OCI-LY1 (cell line): Measurements from ENCODE around the gene MARCOL.

Experiments used
- H2AFZ ChIP-seq: fragments of 200-600 bp; sonication (generic), shearing (Covaris generic); 2 replicates; pipeline ENCODE4 v1.6.0; 2014; ENCODE audit warnings: antibody characterized with exemption, mild to moderate bottlenecking, low read length
- H3F3A ChIP-seq: fragments of 200-600 bp; sonication (generic), shearing (Covaris generic); 2 replicates; pipeline ENCODE4 v1.6.0; 2014; ENCODE audit warnings: mild to moderate bottlenecking, antibody characterized with exemption, low read length, moderate library complexity; ENCODE audit not compliant: insufficient read depth
- H3K27ac ChIP-seq: fragments of 200-600 bp; sonication (generic); 2 replicates; pipeline ENCODE4 v1.5.1; 2014; ENCODE audit warnings: low read length, mixed run types, mild to moderate bottlenecking, low read depth; ENCODE audit not compliant: poor library complexity, severe bottlenecking
- H3K27me3 ChIP-seq: fragments of 200-600 bp; sonication (generic); 2 replicates; pipeline ENCODE4 v1.6.0; 2014; ENCODE audit warnings: antibody characterized with exemption, mild to moderate bottlenecking, low read length, moderate library complexity; ENCODE audit not compliant: insufficient read depth
- H3K36me3 ChIP-seq: fragments of 200-600 bp; sonication (generic); 2 replicates; pipeline ENCODE4 v1.6.1; 2014; ENCODE audit warnings: mild to moderate bottlenecking, antibody characterized with exemption, low read length, moderate library complexity, mixed read lengths; ENCODE audit not compliant: insufficient read depth
- H3K4me1 ChIP-seq: fragments of 200-600 bp; sonication (generic); 2 replicates; pipeline ENCODE4 v1.5.1; 2014; ENCODE audit warnings: mild to moderate bottlenecking, low read length, moderate library complexity; ENCODE audit not compliant: insufficient read depth, severe bottlenecking
- H3K4me2 ChIP-seq: fragments of 200-600 bp; sonication (generic), shearing (Covaris generic); 2 replicates; pipeline ENCODE4 v1.6.1; 2014; ENCODE audit warnings: low read length
- H3K4me3 ChIP-seq: fragments of 200-600 bp; sonication (generic); 2 replicates; pipeline ENCODE4 v1.5.1; 2014; ENCODE audit warnings: low read length, low read depth, mild to moderate bottlenecking, mixed read lengths; ENCODE audit not compliant: poor library complexity, severe bottlenecking
- H3K79me2 ChIP-seq: fragments of 200-600 bp; shearing (Covaris generic); 2 replicates; pipeline ENCODE4 v1.6.1; 2016; ENCODE audit warnings: mixed run types, low read length, mixed read lengths; ENCODE audit not compliant: insufficient read depth
- H3K9ac ChIP-seq: fragments of 200-600 bp; sonication (generic), shearing (Covaris generic); 2 replicates; pipeline ENCODE4 v1.6.1; 2014; ENCODE audit warnings: mild to moderate bottlenecking, low read length, mixed read lengths
- H3K9me2 ChIP-seq: fragments of 200-600 bp; sonication (generic), shearing (Covaris generic); 2 replicates; pipeline ENCODE4 v1.6.1; 2014; ENCODE audit warnings: low read depth, mild to moderate bottlenecking, low read length, mixed read lengths
- H3K9me3 ChIP-seq: fragments of 200-600 bp; shearing (Covaris generic); 2 replicates; pipeline ENCODE4 v1.6.1; 2014; ENCODE audit warnings: low read length, mixed read lengths
- H4K20me1 ChIP-seq: fragments of 200-600 bp; sonication (generic), shearing (Covaris generic); 2 replicates; pipeline ENCODE4 v1.6.0; 2016; ENCODE audit warnings: mild to moderate bottlenecking, low read length; ENCODE audit not compliant: insufficient read depth
- CTCF ChIP-seq: fragments of 200-600 bp; sonication (generic), shearing (Covaris generic); IDR thresholded peaks from 2 replicates; pipeline ENCODE4 v1.5.1; 2017; ENCODE audit warnings: mild to moderate bottlenecking, antibody characterized with exemption, low read length, moderate library complexity, mixed read lengths
- EZH2 ChIP-seq: fragments of 200-600 bp; sonication (generic), shearing (Covaris generic); IDR thresholded peaks from 2 replicates; pipeline ENCODE4 v1.8.0; 2017; ENCODE audit warnings: borderline replicate concordance, mixed run types, mild to moderate bottlenecking, antibody characterized with exemption, low read length, moderate library complexity, mixed read lengths

MARCOL gene

GRCh38 chr5:148228392-148228984, 9.8 kb upstream of the MARCOL start:
- no peaks in the 10 kb centered on the region for H3K4me1 ChIP-seq
- H3K4me2 ChIP-seq: no peak overlapping the region
- no peaks in the 10 kb centered on the region for H3K9me3 ChIP-seq
- H3K4me3 ChIP-seq: no peak overlapping the region
- no peak overlapping the region for H3K9ac ChIP-seq
- no peaks in the 10 kb centered on the region for H3K27me3 ChIP-seq
- no peaks in the 10 kb centered on the region for H3K9me2 ChIP-seq
- no peaks in the 10 kb centered on the region for H3K79me2 ChIP-seq
- no peak overlapping the region for H2AFZ ChIP-seq
- H4K20me1 ChIP-seq: no peaks in the 10 kb centered on the region
- H3K27ac ChIP-seq: no peak overlapping the region
- TF ChIP-seq EZH2 (no peak), CTCF (no peak)
- no peaks in the 10 kb centered on the region for H3F3A ChIP-seq
- H3K36me3 ChIP-seq: no peaks in the 10 kb centered on the region

GRCh38 chr5:148229840-148230239, 8.5 kb upstream of the MARCOL start:
- Histone ChIP-seq H3K9ac (no peak overlapping the region), H3K4me1 (no peaks in the 10 kb centered on the region), H3K9me3 (no peaks in the 10 kb centered on the region), H3K79me2 (no peaks in the 10 kb centered on the region), H3K4me2 (no peak overlapping the region), H4K20me1 (no peaks in the 10 kb centered on the region), H3K27me3 (no peaks in the 10 kb centered on the region), H3K27ac (no peak overlapping the region), H3F3A (no peaks in the 10 kb centered on the region), H3K36me3 (no peaks in the 10 kb centered on the region), H3K9me2 (no peaks in the 10 kb centered on the region), H3K4me3 (no peak overlapping the region), H2AFZ (no peak overlapping the region)
- TF ChIP-seq EZH2 (no peak), CTCF (no peak)

- no peaks in the 10 kb centered on the region for H3K79me2 ChIP-seq
- H3K4me2 ChIP-seq: no peak overlapping the region
- no peak overlapping the region for H3K27ac ChIP-seq
- no peaks in the 10 kb centered on the region for H3F3A ChIP-seq
- no peak overlapping the region for H3K4me3 ChIP-seq
- H2AFZ ChIP-seq: no peak overlapping the region
- TF ChIP-seq CTCF (no peak), EZH2 (no peak)
- no peaks in the 10 kb centered on the region for H3K9me2 ChIP-seq
- H3K36me3 ChIP-seq: no peaks in the 10 kb centered on the region
- no peaks in the 10 kb centered on the region for H3K27me3 ChIP-seq
- H4K20me1 ChIP-seq: no peaks in the 10 kb centered on the region
- H3K9me3 ChIP-seq: no peaks in the 10 kb centered on the region
- no peak overlapping the region for H3K9ac ChIP-seq
- H3K4me1 ChIP-seq: no peaks in the 10 kb centered on the region
Measured at GRCh38 chr5:148230240-148230639, 8.1 kb upstream of the MARCOL start.
